ENCODE data around the gene PI16. TPM values are rescaled to one million over a fixed set of nuclear protein-coding genes. Genes with fewer than 3 reads are reported as not detected.

Gene PI16
- total RNA-seq, 1 donor from 2014 or later = not detected

- Mint-ChIP-seq H3K36me3 (ENCODE audit: unreplicated experiment) (peaks cover 23% of the 10 kb centered on the region), H3K27me3 (ENCODE audit: unreplicated experiment) (no peaks in the 10 kb centered on the region), H3K4me3 (ENCODE audit: unreplicated experiment) (no peak overlapping the region), H3K9me3 (ENCODE audit: unreplicated experiment) (no peaks in the 10 kb centered on the region), H3K4me1 (ENCODE audit: unreplicated experiment) (peaks cover 21% of the 10 kb centered on the region), H3K27ac (ENCODE audit: unreplicated experiment) (peak overlapping the region; percentile 42)
- DNase-seq (ENCODE audit: extremely low spot score, unreplicated experiment) = no peak
- TF ChIP-seq CTCF (IDR thresholded peaks at IDR 0.05) = no peak
Observed at GRCh38 chr6:36980876-36981619, 26.5 kb downstream of the PI16 start.

- no peaks in the 10 kb centered on the region for H3K9me3 Mint-ChIP-seq (ENCODE audit: unreplicated experiment)
- no peak for TF ChIP-seq CTCF (IDR thresholded peaks at IDR 0.05)
- H3K4me3 Mint-ChIP-seq (ENCODE audit: unreplicated experiment) = no peak overlapping the region
- H3K4me1 Mint-ChIP-seq (ENCODE audit: unreplicated experiment) = peaks cover 32% of the 10 kb centered on the region
- H3K27me3 Mint-ChIP-seq (ENCODE audit: unreplicated experiment) = no peaks in the 10 kb centered on the region
- no peak for DNase-seq (ENCODE audit: extremely low spot score, unreplicated experiment)
- H3K27ac Mint-ChIP-seq (ENCODE audit: unreplicated experiment) = no peak overlapping the region
- H3K36me3 Mint-ChIP-seq (ENCODE audit: unreplicated experiment) = peaks cover 7% of the 10 kb centered on the region
Observed at GRCh38 chr6:36983538-36983937, 29.0 kb downstream of the PI16 start.

GRCh38 chr6:36984581-36985416, 30.3 kb downstream of the PI16 start:
- peaks cover 24% of the 10 kb centered on the region for H3K4me1 Mint-ChIP-seq (ENCODE audit: unreplicated experiment)
- H3K36me3 Mint-ChIP-seq (ENCODE audit: unreplicated experiment) = peaks cover 3% of the 10 kb centered on the region
- no peak overlapping the region for H3K27ac Mint-ChIP-seq (ENCODE audit: unreplicated experiment)
- H3K27me3 Mint-ChIP-seq (ENCODE audit: unreplicated experiment) = no peaks in the 10 kb centered on the region
- no peaks in the 10 kb centered on the region for H3K9me3 Mint-ChIP-seq (ENCODE audit: unreplicated experiment)
- DNase-seq (ENCODE audit: extremely low spot score, unreplicated experiment) = no peak
- no peak for TF ChIP-seq CTCF (IDR thresholded peaks at IDR 0.05)
- H3K4me3 Mint-ChIP-seq (ENCODE audit: unreplicated experiment) = no peak overlapping the region

GRCh38 chr6:36985417-36985807, 30.9 kb downstream of the PI16 start:
- Mint-ChIP-seq H3K9me3 (ENCODE audit: unreplicated experiment) (no peaks in the 10 kb centered on the region), H3K4me1 (ENCODE audit: unreplicated experiment) (peaks cover 20% of the 10 kb centered on the region), H3K27me3 (ENCODE audit: unreplicated experiment) (no peaks in the 10 kb centered on the region), H3K27ac (ENCODE audit: unreplicated experiment) (no peak overlapping the region), H3K36me3 (ENCODE audit: unreplicated experiment) (peaks cover 2% of the 10 kb centered on the region), H3K4me3 (ENCODE audit: unreplicated experiment) (no peak overlapping the region)
- no peak for DNase-seq (ENCODE audit: extremely low spot score, unreplicated experiment)
- TF ChIP-seq CTCF (IDR thresholded peaks at IDR 0.05) = no peak

All from osteocyte (in vitro differentiated cells).